GM10266 (cell line): ENCODE measurements around the gene GBF1.
"Not testable (repeated sequence)": the region's sequence is repeated elsewhere in the genome, so short reads cannot be mapped to it uniquely, and the experiment has no call there.

Experiments
- DNase-seq: peaks from one replicate; pipeline ENCODE4 v3.0.0; 2012; ENCODE audit errors: extremely low spot score
- TF ChIP-seq, protein P1 (sequence below): IDR thresholded peaks from 2 replicates; pipeline ENCODE4 v1.5.1; 2012; ENCODE audit warnings: mild to moderate bottlenecking, low read depth; ENCODE audit not compliant: control insufficient read depth, insufficient read depth; ENCODE audit errors: missing control alignments

GBF1 gene

GRCh38 chr10:102211615-102212299 is 33.6 kb upstream of the GBF1 start:
- TF ChIP-seq, protein P1, sequence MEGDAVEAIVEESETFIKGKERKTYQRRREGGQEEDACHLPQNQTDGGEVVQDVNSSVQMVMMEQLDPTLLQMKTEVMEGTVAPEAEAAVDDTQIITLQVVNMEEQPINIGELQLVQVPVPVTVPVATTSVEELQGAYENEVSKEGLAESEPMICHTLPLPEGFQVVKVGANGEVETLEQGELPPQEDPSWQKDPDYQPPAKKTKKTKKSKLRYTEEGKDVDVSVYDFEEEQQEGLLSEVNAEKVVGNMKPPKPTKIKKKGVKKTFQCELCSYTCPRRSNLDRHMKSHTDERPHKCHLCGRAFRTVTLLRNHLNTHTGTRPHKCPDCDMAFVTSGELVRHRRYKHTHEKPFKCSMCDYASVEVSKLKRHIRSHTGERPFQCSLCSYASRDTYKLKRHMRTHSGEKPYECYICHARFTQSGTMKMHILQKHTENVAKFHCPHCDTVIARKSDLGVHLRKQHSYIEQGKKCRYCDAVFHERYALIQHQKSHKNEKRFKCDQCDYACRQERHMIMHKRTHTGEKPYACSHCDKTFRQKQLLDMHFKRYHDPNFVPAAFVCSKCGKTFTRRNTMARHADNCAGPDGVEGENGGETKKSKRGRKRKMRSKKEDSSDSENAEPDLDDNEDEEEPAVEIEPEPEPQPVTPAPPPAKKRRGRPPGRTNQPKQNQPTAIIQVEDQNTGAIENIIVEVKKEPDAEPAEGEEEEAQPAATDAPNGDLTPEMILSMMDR = no peak
- no peak for DNase-seq

GRCh38 chr10:102213599-102213998 is 31.7 kb upstream of the GBF1 start:
- not testable (repeated sequence) for DNase-seq

DNA sequence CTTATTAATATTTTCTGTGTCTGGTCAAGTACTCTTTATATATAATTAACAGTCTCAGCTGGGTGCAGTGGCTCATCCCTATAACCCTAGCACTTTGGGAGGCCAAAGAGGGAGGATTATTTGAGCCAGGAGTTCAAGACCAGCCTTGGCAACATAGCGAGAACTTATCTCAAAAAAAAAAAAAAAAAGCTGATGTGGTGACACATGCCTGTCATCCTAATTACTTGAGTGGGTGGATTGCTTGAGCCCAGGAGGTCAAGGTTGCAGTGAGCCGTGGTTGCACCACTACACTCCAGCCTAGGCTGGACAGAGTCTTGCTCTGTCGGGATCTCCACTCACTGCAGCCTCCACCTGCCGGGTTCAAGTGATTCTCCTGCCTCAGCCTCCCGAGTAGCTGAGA is 26.0 kb upstream of the GBF1 start:
- no peak for DNase-seq
- TF ChIP-seq, protein P1 = no peak

DNA sequence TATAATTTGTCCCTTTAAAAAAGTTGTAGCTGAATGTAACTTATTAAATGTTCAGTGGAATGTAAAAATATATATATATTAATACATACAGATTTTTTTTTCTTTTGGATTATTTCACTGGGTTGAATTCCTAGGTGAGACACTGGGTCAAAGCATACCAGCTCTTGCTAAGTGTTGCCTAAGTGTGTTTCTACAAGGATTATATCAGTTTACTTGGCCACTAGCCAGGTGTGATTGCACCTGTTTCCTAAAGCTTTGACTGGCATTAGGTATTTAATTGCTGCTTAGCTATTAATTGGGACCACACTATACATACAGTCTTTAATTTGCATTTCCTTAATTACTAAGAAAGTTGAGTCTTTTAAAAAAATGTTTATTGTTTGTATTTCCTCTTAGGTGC is 24.7 kb upstream of the GBF1 start:
- TF ChIP-seq, protein P1 = no peak
- no peak for DNase-seq

- DNase-seq = no peak
- TF ChIP-seq, protein P1 = no peak
Measured at GRCh38 chr10:102222797-102223196, 22.5 kb upstream of the GBF1 start.

- TF ChIP-seq, protein P1 = no peak
- DNase-seq = peak; percentile 94
Measured at GRCh38 chr10:102225646-102226541, 19.4 kb upstream of the GBF1 start, which contains the start of gene ELOVL3. TSS of gene ELOVL3 (plus strand) at chr10:102226299. CDS start at chr10:102226549, 250 bp downstream.

- DNase-seq = no peak
- TF ChIP-seq, protein P1 = no peak
Measured at GRCh38 chr10:102226542-102226870, 18.8 kb upstream of the GBF1 start.
